ENCODE results near the gene WAC.

WAC gene

DNA sequence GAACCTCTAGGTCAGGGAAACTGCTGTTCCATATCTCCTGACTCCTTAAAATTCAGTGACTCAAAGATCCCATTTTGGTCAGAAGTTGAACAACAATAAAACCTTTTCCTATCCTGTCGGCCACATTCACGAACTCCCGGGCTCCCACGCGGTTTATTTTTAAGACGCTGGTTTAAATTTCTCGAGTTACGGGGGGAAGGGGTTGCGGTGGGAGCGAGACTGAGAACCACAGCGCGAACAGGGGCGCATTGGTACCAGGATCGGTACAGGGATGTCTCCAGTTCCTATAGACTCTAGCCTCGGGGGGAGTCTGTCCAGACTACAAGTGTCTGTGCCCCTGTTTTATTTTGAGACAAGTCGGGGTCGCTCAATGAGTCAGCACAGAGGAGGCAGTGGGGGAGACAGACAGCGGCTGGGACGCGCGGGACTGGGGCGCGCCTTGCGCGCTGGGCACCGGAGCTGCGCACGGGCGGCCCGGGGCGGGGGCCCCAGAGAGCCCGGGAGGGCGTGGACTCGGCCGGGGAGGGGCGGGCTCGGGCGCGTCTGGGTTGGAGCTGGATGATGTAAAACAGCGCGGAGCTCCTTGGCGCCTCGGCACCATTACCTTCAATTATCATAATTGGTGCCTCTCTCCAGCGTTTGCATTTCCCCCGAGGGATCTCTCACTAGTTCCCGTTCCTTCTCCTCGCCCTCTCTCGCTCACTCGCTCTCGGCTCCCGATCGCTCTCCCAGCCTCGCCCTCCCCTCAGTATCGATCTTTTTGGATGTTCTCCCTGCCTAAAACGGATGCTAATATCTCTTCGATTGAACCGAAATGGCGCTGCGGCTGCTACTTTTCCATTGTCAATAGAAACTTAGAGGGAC, 135.7 kb downstream of the WAC start:
- DNase-seq (ENCODE audit: low read depth), result no peak

DNA sequence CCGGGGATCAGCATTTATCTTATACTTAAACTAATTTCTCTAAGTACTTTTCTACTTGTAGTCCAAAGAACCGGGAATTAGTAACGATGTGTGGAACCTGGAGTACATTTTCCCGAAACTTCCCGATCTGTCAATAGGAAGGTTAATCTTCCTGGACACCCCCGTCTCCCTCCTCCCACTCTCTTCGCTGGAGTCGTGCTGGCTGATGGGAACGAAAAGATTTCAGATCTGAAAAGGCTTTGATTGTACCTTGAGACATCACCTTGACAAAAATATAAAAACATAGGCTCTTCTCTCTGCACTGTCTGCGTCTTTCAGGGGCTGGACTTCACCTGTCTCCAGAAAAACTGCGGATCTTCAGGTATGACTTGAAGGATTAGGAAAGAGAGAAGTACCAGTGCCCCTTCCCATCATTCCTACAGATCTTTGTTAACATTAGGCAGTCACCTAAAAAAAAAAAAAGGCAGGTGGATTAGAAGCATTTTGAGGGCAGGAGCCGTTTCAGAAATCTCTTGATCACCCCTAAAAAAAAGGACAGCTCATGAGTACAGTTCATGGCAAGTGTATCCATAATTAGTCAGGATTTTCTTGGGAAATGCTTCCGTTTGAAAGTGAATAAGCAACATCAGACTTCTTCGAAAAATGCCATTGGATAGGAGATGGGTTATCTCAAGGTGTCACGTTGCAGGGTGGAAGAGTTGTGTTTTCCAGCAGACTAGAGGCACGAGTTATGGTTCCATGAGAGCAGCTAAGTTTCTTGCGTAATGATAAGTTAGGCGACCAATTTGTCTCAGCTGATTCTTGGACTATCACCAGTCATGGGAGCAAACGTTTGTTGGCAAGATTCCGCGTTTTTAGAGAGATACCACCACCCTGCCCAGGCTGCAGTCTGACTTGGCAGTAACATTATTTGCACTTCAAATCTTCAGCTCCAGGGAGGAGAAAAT, 136.6 kb downstream of the WAC start:
- DNase-seq (ENCODE audit: low read depth), result no peak

All from GM04503 (cell line).